Upper lobe of left lung (tissue), 6 donors: ENCODE measurements around the gene MAGI2. TPM values are rescaled to one million over a fixed set of nuclear protein-coding genes. Genes with fewer than 3 reads are reported as not detected.

Experiments used
- ATAC-seq, 2 donors: fragments of 200-7000 bp; cut with Tn5 transposase; one replicate each; pipeline ENCODE4 v1.9.1; 2022; ENCODE audit warnings: mild to moderate bottlenecking in 2 of 2, moderate library complexity in 2 of 2; ENCODE audit not compliant: low FRiP score in 2 of 2
- DNase-seq, 2 donors: peaks; one replicate each; pipeline ENCODE4 v3.0.0-alpha.2; 2019 to 2020
- H3K27ac ChIP-seq, 4 donors: fragments of 200-600 bp; sonication (generic); one replicate each; pipeline ENCODE4 v1.5.1; 2016 to 2019
- H3K27me3 ChIP-seq, 4 donors: fragments of 200-600 bp; sonication (generic); one replicate each; pipeline ENCODE4 v1.5.1; 2017 to 2019
- H3K36me3 ChIP-seq, 4 donors: fragments of 200-600 bp; sonication (generic); one replicate each; pipeline ENCODE4 v1.5.1; 2016 to 2019
- H3K4me1 ChIP-seq, 4 donors: fragments of 200-600 bp; sonication (generic); one replicate each; pipeline ENCODE4 v1.5.1; 2018 to 2019
- H3K4me3 ChIP-seq, 4 donors: fragments of 200-600 bp; sonication (generic); one replicate each; pipeline ENCODE4 v1.5.1; 2017 to 2019; ENCODE audit warnings: mild to moderate bottlenecking in 2 of 4, moderate library complexity in 1 of 4
- H3K9me3 ChIP-seq, 4 donors: fragments of 200-600 bp; sonication (generic); one replicate each; pipeline ENCODE4 v1.5.1; 2018 to 2019
- EP300 ChIP-seq, 4 donors: sonication (generic); formaldehyde crosslinking; IDR thresholded peaks; one replicate each; pipeline ENCODE4 v1.5.1; 2017; ENCODE audit warnings: antibody characterized with exemption in 4 of 4, control low read depth in 2 of 4
- POLR2A ChIP-seq, 4 donors: fragments of 450-650 bp; IDR thresholded peaks; one replicate each; pipeline ENCODE4 v1.5.1; 2016 to 2017; ENCODE audit warnings: antibody characterized with exemption in 4 of 4, mild to moderate bottlenecking in 2 of 4
- POLR2AphosphoS5 ChIP-seq, 2 donors: sonication (generic); formaldehyde crosslinking; IDR thresholded peaks; one replicate each; pipeline ENCODE4 v1.5.1; 2017; ENCODE audit warnings: antibody characterized with exemption in 2 of 2
- WGBS, 2 donors: methylation state at CpG; one replicate each; pipeline ENCODE4 v1.1.5; 2017 to 2018; 5-methylcytosine and 5-hydroxymethylcytosine counted together
- total RNA-seq, 6 donors: library from RNA; depleted of rRNA in 4 of 6; stranded (reverse); fragments of >200 nt in 4 of 6; gene quantifications; one replicate each; pipeline versions ENCODE4 v1.1.0 to v1.2.1, GENCODE V29; 2016 to 2021
- TF ChIP-seq, protein P1 (sequence below), 6 experiments: fragments of 450-650 bp in 4 of 6; fragments of 200-600 bp in 2 of 6; sonication (generic) in 2 of 6; IDR thresholded peaks; one replicate each; pipeline ENCODE4 v1.5.1; 2016 to 2019; ENCODE audit warnings: antibody characterized with exemption in 6 of 6
- donor health status: DM: no; HTN: no; CAD: no; lungs with moderate emphysema.
- donor health status: DM: no; HTN: yes; CAD: no; lungs with severe emphysema.

Gene MAGI2
- total RNA-seq, 6 donors from 2014 or later, result 7.9 to 84.9 (median 11.8) TPM

DNA sequence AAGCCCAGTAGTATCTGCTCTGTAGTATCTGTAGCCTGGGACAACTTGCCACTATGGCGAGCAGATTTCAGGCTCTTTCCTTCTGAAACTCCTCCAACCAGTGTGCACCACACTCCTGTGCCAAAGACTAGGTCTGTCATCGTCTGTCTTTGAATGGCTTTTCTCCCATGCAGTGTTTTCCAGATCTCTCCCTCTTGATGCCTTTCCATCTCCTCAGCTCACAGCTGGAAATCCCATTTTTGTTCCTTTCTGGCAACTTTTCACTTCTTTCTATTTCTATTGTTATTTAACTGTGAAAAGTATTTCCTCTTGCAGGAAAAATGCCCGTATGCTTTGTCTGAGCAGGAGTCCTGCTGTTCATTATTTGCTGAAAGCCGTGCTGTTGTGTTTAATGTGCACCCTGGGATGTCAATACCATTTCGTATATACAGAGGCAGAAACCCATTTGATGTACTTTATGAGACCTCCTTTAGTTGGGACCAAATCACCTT lies 1281.2 kb downstream of the MAGI2 start:
- H3K36me3 ChIP-seq, result no peaks in the 10 kb centered on the region
- DNase-seq (no peak), ATAC-seq (no peak)
- no peaks in the 10 kb centered on the region for H3K9me3 ChIP-seq
- H3K27ac ChIP-seq, result no peak overlapping the region
- WGBS, 2 donors, result 58 to 64% methylated on average over 5 of the region's 5 CpGs
- H3K4me1 ChIP-seq, result peaks cover 0 to 6% (median 3%) of the 10 kb centered on the region in 4 donors
- no peaks in the 10 kb centered on the region for H3K27me3 ChIP-seq
- TF ChIP-seq, protein P1, sequence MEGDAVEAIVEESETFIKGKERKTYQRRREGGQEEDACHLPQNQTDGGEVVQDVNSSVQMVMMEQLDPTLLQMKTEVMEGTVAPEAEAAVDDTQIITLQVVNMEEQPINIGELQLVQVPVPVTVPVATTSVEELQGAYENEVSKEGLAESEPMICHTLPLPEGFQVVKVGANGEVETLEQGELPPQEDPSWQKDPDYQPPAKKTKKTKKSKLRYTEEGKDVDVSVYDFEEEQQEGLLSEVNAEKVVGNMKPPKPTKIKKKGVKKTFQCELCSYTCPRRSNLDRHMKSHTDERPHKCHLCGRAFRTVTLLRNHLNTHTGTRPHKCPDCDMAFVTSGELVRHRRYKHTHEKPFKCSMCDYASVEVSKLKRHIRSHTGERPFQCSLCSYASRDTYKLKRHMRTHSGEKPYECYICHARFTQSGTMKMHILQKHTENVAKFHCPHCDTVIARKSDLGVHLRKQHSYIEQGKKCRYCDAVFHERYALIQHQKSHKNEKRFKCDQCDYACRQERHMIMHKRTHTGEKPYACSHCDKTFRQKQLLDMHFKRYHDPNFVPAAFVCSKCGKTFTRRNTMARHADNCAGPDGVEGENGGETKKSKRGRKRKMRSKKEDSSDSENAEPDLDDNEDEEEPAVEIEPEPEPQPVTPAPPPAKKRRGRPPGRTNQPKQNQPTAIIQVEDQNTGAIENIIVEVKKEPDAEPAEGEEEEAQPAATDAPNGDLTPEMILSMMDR (IDR thresholded peaks at IDR 0.05), result no peak
- TF ChIP-seq POLR2AphosphoS5 (IDR thresholded peaks at IDR 0.05) (no peak), EP300 (IDR thresholded peaks at IDR 0.05) (no peak), POLR2A (IDR thresholded peaks at IDR 0.05) (no peak)
- H3K4me3 ChIP-seq, result no peak overlapping the region

DNA sequence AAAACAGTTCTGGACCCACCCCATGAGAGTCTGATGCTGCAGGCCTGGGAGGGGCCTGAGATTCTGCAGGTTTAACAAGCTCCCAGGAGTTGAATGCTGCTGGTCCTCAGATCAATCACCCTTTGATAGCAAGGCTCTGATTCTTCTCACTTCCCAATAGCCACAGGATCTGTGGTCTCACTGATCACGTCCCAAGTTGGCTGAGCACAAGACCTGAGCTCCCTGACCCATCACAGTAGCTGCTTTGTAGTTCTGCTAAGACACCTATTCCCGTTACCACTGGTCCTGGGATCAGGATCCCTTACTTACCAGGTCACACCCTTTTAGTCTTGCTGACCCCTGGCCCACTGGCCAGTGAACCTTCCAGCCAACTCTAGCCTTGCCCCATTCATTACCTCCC lies 1282.1 kb downstream of the MAGI2 start:
- DNase-seq (no peak), ATAC-seq (no peak)
- Histone ChIP-seq H3K4me1 (peaks cover 0 to 5% (median 2%) of the 10 kb centered on the region in 4 donors), H3K27me3 (no peaks in the 10 kb centered on the region), H3K4me3 (no peak overlapping the region), H3K9me3 (no peaks in the 10 kb centered on the region), H3K36me3 (no peaks in the 10 kb centered on the region), H3K27ac (no peak overlapping the region)
- WGBS, 2 donors, result 84 to 100% methylated on average over 2 of the region's 2 CpGs
- TF ChIP-seq EP300 (IDR thresholded peaks at IDR 0.05), result no peak
- TF ChIP-seq POLR2AphosphoS5 (IDR thresholded peaks at IDR 0.05), result no peak
- TF ChIP-seq, protein P1 (IDR thresholded peaks at IDR 0.05), result no peak
- TF ChIP-seq POLR2A (IDR thresholded peaks at IDR 0.05), result no peak

DNA sequence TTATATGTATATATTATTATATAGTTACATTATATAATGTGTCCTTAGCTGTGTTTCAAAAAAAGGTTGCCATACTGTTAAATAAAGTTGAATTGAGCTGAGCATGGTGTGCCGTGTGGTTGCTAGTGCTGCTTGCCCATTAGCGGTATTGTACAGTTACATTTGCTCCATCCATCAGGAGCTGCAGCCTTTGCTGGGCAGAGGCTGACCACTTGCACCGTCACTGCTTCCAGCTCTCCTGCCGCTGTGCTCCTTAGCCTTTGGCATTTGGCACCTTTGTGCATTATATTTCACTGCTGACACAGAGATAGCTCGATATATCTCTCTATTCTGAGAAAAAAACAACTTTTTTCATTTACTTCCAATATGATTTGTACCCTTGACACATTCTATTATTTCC lies 1282.7 kb downstream of the MAGI2 start:
- no peak for ATAC-seq

DNA sequence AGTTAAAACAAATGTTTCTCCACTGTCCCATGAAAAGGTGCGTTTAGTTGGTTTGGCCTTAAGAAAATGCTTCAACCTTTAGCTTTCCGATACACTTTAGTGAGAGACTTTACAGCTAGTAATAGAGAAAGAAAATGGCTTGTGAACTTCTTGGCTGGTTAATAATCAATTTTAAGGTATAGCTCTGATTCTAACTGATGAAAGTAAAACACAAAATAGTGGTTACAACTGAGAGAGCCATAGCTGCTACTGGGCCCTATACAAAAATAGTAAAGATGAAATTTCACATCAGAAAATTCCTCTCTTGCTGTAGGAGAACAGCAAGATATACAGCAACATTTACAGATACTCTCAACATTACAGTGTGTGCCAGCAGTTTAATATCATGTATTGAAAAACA lies 1283.5 kb downstream of the MAGI2 start:
- WGBS, 2 donors, result 95 to 98% methylated on average over 2 of the region's 2 CpGs
- Histone ChIP-seq H3K4me1 (no peaks in the 10 kb centered on the region), H3K4me3 (no peak overlapping the region), H3K9me3 (no peaks in the 10 kb centered on the region), H3K36me3 (no peaks in the 10 kb centered on the region), H3K27ac (no peak overlapping the region), H3K27me3 (no peaks in the 10 kb centered on the region)
- DNase-seq (no peak), ATAC-seq (no peak)
- TF ChIP-seq POLR2A (IDR thresholded peaks at IDR 0.05), result no peak
- no peak for TF ChIP-seq POLR2AphosphoS5 (IDR thresholded peaks at IDR 0.05)
- TF ChIP-seq, protein P1 (IDR thresholded peaks at IDR 0.05), result no peak
- TF ChIP-seq EP300 (IDR thresholded peaks at IDR 0.05), result no peak

More for the DNA sequence above, 1282.7 kb downstream of the MAGI2 start:
- H3K27ac ChIP-seq, result no peak overlapping the region
- no peaks in the 10 kb centered on the region for H3K36me3 ChIP-seq
- WGBS, 2 donors, result 90 to 94% methylated on average over 5 of the region's 5 CpGs
- H3K4me1 ChIP-seq, result peaks cover 0 to 2% (median 0%) of the 10 kb centered on the region in 4 donors
- H3K27me3 ChIP-seq, result no peaks in the 10 kb centered on the region
- TF ChIP-seq EP300 (IDR thresholded peaks at IDR 0.05) (no peak), POLR2AphosphoS5 (IDR thresholded peaks at IDR 0.05) (no peak), POLR2A (IDR thresholded peaks at IDR 0.05) (no peak)
- TF ChIP-seq, protein P1 (IDR thresholded peaks at IDR 0.05), result no peak
- no peaks in the 10 kb centered on the region for H3K9me3 ChIP-seq
- H3K4me3 ChIP-seq, result no peak overlapping the region
- DNase-seq, result no peak

DNA sequence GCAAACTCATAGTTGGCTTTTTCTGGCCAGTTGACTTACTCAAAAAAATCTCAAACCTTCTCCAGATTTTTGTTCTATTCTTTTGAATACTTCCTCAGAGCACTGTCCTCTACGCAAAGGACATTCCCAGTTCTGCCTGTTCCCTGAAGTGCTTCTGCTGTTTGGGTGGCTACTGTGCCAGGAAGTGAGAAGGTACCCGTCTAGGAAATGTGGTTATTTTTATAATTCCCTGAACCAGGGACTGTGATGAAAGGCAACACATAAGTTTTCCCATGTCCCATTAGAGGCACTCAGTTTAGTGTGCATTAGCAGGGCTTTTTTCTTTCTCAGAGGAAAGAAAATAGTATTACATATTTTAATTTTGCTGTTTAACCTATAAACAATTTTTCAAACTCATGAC lies 1284.6 kb downstream of the MAGI2 start:
- H3K4me1 ChIP-seq, result no peaks in the 10 kb centered on the region
- H3K27me3 ChIP-seq, result no peaks in the 10 kb centered on the region
- no peaks in the 10 kb centered on the region for H3K36me3 ChIP-seq
- no peak for DNase-seq
- TF ChIP-seq, protein P1 (IDR thresholded peaks at IDR 0.05), result no peak
- TF ChIP-seq POLR2AphosphoS5 (IDR thresholded peaks at IDR 0.05) (no peak), EP300 (IDR thresholded peaks at IDR 0.05) (no peak), POLR2A (IDR thresholded peaks at IDR 0.05) (no peak)
- 41 to 68% methylated on average over 2 of the region's 2 CpGs for WGBS, 2 donors
- no peak for ATAC-seq
- no peaks in the 10 kb centered on the region for H3K9me3 ChIP-seq
- H3K4me3 ChIP-seq, result no peak overlapping the region
- no peak overlapping the region for H3K27ac ChIP-seq
